Stimulated activated CD4-positive, alpha-beta T cell treated with anti-CD3 and anti-CD28 coated beads, TNF-alpha, amount 100 ng/mL, for 24 hours (primary cell): ENCODE results near the gene SAC3D1.

Experiments
- DNase-seq, 3 experiments: peaks; one replicate each; pipeline ENCODE4 v3.0.0-alpha.2; 2020; ENCODE audit warnings: low read depth in 3 of 3

SAC3D1 gene

GRCh38 chr11:65087827-65088226 is 46.8 kb downstream of the SAC3D1 start:
- DNase-seq = no peak

- DNase-seq = no peak
Measured at GRCh38 chr11:65089621-65090020, 48.6 kb downstream of the SAC3D1 start.

GRCh38 chr11:65090628-65091027 is 49.6 kb downstream of the SAC3D1 start:
- DNase-seq = no peak
